Measurements from ENCODE around the gene NCAM1.

DNA sequence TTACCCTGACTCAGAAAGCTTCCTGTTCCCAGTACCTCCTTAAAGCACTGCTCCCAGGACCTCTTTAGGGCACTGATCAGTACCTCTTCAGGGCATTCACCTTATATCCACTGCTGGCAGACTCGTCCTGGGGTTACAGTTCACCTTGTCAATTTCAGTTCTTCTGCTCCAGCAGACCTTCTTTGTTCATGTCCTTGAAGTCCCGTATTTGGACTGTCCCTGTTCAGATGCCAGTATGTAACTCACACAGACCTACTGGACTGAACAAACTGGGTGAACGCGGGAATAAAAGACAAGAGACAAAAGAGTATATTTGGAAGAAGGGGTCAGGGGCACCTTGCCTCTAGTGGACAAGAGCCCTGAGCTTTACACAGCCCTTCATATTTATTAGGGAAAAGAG, 31.8 kb upstream of the NCAM1 start:
- no peak for TF ChIP-seq CTCF (IDR thresholded peaks at IDR 0.05 in 2 of 3, conservative IDR thresholded peaks at IDR 0.05 in 1 of 3; ENCODE audit: borderline replicate concordance in 1 of 3, insufficient read depth in 1 of 3, low read depth in 2 of 3, low read length in 2 of 3)
- no peak for TF ChIP-seq SRF (IDR thresholded peaks at IDR 0.05; ENCODE audit: low read depth)
- TF ChIP-seq SIN3A (IDR thresholded peaks at IDR 0.05; ENCODE audit: low read depth) = no peak
- TF ChIP-seq CEBPB (IDR thresholded peaks at IDR 0.05; ENCODE audit: low read depth) = no peak
- no peak for TF ChIP-seq SP1 (IDR thresholded peaks at IDR 0.05; ENCODE audit: low read depth)
- no peak for TF ChIP-seq EZH2 (IDR thresholded peaks at IDR 0.05)
- no peak for TF ChIP-seq RAD21 (IDR thresholded peaks at IDR 0.05; ENCODE audit: low read depth)
- no peak for TF ChIP-seq MAX (IDR thresholded peaks at IDR 0.05)
- TF ChIP-seq YY1 (IDR thresholded peaks at IDR 0.05; ENCODE audit: extremely low read depth, insufficient replicate concordance, low read depth, low read length) = no peak
- TF ChIP-seq TCF7L2 (IDR thresholded peaks at IDR 0.05; ENCODE audit: borderline replicate concordance, extremely low read depth, insufficient read depth, insufficient read length) = no peak
- no peak for TF ChIP-seq FOSL1 (IDR thresholded peaks at IDR 0.05; ENCODE audit: low read depth)
- no peak for TF ChIP-seq POLR2A (IDR thresholded peaks at IDR 0.05; ENCODE audit: borderline replicate concordance, extremely low read depth, insufficient read depth, insufficient read length)
- no peak for TF ChIP-seq ATF3 (IDR thresholded peaks at IDR 0.05)
- TF ChIP-seq CBX3 (IDR thresholded peaks at IDR 0.05; ENCODE audit: low read depth) = no peak
